Measurements from ENCODE around the gene SEC14L1. TPM values are rescaled to one million over a fixed set of nuclear protein-coding genes. Genes with fewer than 3 reads are reported as not detected.

The SEC14L1 gene
- total RNA-seq, 1 experiment from 2014 or later: 50.6 TPM

DNA sequence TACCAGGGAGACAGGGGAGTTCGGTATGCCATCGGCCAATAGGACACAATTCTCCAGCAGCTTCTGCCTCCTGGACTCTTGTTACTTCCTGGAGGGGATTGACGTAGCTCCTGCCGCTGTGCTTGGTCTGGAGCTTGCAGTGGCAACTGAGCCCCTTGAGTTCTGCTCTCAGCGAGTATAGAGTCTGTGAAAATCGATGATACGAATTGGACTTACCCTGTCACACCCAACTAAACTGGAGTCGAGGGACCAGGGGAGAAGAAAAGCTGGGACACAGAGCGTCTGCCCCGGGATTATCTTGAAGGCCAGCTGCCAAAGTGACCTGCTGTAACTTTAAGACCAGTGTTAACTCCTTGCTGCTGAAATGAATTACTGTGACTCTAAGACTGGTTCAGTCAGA is 22.2 kb downstream of the SEC14L1 start:
- no peaks in the 10 kb centered on the region for H3K4me1 Mint-ChIP-seq (ENCODE audit: low read depth, unreplicated experiment)
- intact Hi-C loops (cut with micrococcal nuclease; ENCODE audit: unreplicated experiment): no loop called here
- BruUV-seq (replicated peaks): no TSS peak
- H3K9me3 Mint-ChIP-seq (ENCODE audit: low read depth, unreplicated experiment): peaks cover 3% of the 10 kb centered on the region
- no peak overlapping the region for H3K4me3 Mint-ChIP-seq (ENCODE audit: low read depth, unreplicated experiment)
- no peak for DNase-seq
- TF ChIP-seq, protein P1, sequence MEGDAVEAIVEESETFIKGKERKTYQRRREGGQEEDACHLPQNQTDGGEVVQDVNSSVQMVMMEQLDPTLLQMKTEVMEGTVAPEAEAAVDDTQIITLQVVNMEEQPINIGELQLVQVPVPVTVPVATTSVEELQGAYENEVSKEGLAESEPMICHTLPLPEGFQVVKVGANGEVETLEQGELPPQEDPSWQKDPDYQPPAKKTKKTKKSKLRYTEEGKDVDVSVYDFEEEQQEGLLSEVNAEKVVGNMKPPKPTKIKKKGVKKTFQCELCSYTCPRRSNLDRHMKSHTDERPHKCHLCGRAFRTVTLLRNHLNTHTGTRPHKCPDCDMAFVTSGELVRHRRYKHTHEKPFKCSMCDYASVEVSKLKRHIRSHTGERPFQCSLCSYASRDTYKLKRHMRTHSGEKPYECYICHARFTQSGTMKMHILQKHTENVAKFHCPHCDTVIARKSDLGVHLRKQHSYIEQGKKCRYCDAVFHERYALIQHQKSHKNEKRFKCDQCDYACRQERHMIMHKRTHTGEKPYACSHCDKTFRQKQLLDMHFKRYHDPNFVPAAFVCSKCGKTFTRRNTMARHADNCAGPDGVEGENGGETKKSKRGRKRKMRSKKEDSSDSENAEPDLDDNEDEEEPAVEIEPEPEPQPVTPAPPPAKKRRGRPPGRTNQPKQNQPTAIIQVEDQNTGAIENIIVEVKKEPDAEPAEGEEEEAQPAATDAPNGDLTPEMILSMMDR (IDR thresholded peaks at IDR 0.05; ENCODE audit: unreplicated experiment): no peak
- no peak overlapping the region for H3K27ac Mint-ChIP-seq (ENCODE audit: unreplicated experiment)
- peaks cover 4% of the 10 kb centered on the region for H3K36me3 Mint-ChIP-seq (ENCODE audit: insufficient read depth, unreplicated experiment)
- H3K27me3 Mint-ChIP-seq (ENCODE audit: unreplicated experiment): no peaks in the 10 kb centered on the region
- CTCF ChIA-PET: no interaction called here

DNA sequence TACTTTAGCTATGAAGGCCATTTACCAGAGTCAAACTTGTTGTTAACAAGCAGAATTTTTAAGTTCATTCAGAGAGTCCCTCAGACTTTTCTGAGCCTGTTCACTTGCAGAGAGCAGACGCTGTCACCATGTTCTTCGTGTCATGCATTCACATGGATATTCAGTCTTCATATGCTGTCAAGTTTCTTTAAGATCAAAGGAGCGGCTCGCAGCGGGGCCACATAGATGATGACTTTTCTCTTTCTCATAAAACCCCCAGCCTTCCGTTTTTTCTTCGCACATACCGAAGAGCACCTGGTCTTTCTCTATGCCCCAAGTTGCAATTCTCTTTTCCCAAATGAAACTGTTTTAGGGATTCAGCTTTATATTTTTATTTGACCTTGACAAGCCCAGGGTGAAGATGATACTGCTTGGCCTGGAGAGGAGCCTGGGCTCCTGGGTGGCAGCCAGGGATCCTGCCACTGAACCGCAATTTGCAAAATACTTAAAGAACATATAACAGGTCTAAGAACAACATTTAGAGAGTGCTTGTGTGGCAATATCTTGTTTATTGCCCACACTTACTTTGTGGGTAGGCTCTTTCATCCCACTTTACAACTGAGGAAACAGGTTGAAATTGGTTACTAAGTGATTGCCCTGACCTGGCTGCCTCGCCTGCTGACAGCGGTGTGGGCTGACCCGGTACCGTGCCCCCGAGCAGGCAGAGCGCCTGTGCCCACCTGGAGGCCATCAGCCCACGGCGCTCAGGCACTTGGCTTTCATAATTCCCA is 22.9 kb downstream of the SEC14L1 start:
- H3K36me3 Mint-ChIP-seq (ENCODE audit: insufficient read depth, unreplicated experiment): peaks cover 4% of the 10 kb centered on the region
- CTCF ChIA-PET: no interaction called here
- H3K4me1 Mint-ChIP-seq (ENCODE audit: low read depth, unreplicated experiment): no peaks in the 10 kb centered on the region
- H3K9me3 Mint-ChIP-seq (ENCODE audit: low read depth, unreplicated experiment): peaks cover 3% of the 10 kb centered on the region
- no peaks in the 10 kb centered on the region for H3K27me3 Mint-ChIP-seq (ENCODE audit: unreplicated experiment)
- no peak for DNase-seq
- no TSS peak for BruUV-seq (replicated peaks)
- intact Hi-C loops (cut with micrococcal nuclease; ENCODE audit: unreplicated experiment): no loop called here
- no peak overlapping the region for H3K27ac Mint-ChIP-seq (ENCODE audit: unreplicated experiment)
- H3K4me3 Mint-ChIP-seq (ENCODE audit: low read depth, unreplicated experiment): no peak overlapping the region
- TF ChIP-seq, protein P1 (IDR thresholded peaks at IDR 0.05; ENCODE audit: unreplicated experiment): no peak

DNA sequence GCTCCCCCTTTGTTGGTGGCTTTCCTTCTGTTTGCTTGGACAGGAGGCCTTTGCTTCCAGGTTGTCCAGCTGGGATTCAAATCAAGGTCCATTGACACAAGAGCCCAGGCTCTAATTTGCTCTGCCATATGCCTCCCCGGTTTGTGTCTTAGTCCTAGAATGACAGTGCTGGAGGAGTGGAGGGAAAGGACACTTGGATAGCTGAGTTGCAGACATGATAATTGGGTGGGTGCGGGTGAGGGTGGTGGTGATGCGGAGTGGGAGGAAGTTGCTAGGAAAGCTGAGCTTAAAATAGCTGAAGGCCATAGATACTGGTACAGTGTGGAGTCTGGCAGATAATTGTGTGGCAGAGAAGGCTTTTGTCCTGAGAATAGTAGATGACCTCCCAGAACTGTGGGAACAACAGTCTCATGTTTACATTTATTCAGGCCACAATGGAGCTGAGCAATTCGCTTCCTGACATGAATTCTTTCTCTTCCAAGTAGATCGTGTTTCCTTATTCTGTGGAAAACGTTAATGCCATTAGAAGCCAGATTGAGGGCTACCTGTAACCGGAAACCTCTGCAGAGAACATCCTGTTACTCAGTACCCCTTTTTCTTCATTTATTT is 23.8 kb downstream of the SEC14L1 start:
- H3K4me3 Mint-ChIP-seq (ENCODE audit: low read depth, unreplicated experiment): no peak overlapping the region
- intact Hi-C loops (cut with micrococcal nuclease; ENCODE audit: unreplicated experiment): no loop called here
- TF ChIP-seq, protein P1 (IDR thresholded peaks at IDR 0.05; ENCODE audit: unreplicated experiment): no peak

DNA sequence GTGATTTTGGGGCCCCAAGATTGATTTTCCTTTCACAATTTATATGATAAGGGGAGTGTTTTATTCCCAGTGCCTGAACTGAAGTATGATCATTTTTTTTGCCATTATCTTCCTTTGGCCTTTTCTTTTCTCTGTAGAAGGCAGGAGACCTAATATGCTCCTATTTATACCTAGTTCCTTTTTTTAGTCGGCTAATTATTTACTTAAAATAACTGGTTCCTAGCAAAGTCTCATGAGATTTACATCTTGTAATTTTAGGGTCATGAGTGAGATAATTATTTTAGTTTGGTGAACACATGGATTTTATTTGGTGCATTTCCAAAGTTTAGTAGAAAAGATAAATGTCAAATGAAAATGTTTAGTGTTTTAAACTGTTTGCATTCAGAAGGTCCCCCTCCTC is 24.8 kb downstream of the SEC14L1 start:
- H3K4me1 Mint-ChIP-seq (ENCODE audit: low read depth, unreplicated experiment): no peaks in the 10 kb centered on the region
- no peak overlapping the region for H3K4me3 Mint-ChIP-seq (ENCODE audit: low read depth, unreplicated experiment)
- intact Hi-C loops (cut with micrococcal nuclease; ENCODE audit: unreplicated experiment): no loop called here
- no peak for DNase-seq
- H3K27ac Mint-ChIP-seq (ENCODE audit: unreplicated experiment): no peak overlapping the region
- H3K27me3 Mint-ChIP-seq (ENCODE audit: unreplicated experiment): no peaks in the 10 kb centered on the region
- peaks cover 8% of the 10 kb centered on the region for H3K9me3 Mint-ChIP-seq (ENCODE audit: low read depth, unreplicated experiment)
- TF ChIP-seq, protein P1 (IDR thresholded peaks at IDR 0.05; ENCODE audit: unreplicated experiment): no peak
- CTCF ChIA-PET: interaction anchor here (1.0 kb wide), 1 partner anchor 56 kb away, joined by 3 read pairs; no protein-coding TSS in a partner anchor
- peaks cover 4% of the 10 kb centered on the region for H3K36me3 Mint-ChIP-seq (ENCODE audit: insufficient read depth, unreplicated experiment)
- BruUV-seq (replicated peaks): no TSS peak

More for the DNA sequence above, 23.8 kb downstream of the SEC14L1 start:
- DNase-seq: no peak
- CTCF ChIA-PET: no interaction called here
- no peaks in the 10 kb centered on the region for H3K4me1 Mint-ChIP-seq (ENCODE audit: low read depth, unreplicated experiment)
- H3K27me3 Mint-ChIP-seq (ENCODE audit: unreplicated experiment): no peaks in the 10 kb centered on the region
- no peak overlapping the region for H3K27ac Mint-ChIP-seq (ENCODE audit: unreplicated experiment)
- H3K9me3 Mint-ChIP-seq (ENCODE audit: low read depth, unreplicated experiment): peaks cover 6% of the 10 kb centered on the region
- BruUV-seq (replicated peaks): no TSS peak
- H3K36me3 Mint-ChIP-seq (ENCODE audit: insufficient read depth, unreplicated experiment): peaks cover 4% of the 10 kb centered on the region
